ENCODE data around the gene TRAFD1.
"Not testable (repeated sequence)": the region's sequence is repeated elsewhere in the genome, so short reads cannot be mapped to it uniquely, and the experiment has no call there.

Gene TRAFD1, protein sequence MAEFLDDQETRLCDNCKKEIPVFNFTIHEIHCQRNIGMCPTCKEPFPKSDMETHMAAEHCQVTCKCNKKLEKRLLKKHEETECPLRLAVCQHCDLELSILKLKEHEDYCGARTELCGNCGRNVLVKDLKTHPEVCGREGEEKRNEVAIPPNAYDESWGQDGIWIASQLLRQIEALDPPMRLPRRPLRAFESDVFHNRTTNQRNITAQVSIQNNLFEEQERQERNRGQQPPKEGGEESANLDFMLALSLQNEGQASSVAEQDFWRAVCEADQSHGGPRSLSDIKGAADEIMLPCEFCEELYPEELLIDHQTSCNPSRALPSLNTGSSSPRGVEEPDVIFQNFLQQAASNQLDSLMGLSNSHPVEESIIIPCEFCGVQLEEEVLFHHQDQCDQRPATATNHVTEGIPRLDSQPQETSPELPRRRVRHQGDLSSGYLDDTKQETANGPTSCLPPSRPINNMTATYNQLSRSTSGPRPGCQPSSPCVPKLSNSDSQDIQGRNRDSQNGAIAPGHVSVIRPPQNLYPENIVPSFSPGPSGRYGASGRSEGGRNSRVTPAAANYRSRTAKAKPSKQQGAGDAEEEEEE

DNA sequence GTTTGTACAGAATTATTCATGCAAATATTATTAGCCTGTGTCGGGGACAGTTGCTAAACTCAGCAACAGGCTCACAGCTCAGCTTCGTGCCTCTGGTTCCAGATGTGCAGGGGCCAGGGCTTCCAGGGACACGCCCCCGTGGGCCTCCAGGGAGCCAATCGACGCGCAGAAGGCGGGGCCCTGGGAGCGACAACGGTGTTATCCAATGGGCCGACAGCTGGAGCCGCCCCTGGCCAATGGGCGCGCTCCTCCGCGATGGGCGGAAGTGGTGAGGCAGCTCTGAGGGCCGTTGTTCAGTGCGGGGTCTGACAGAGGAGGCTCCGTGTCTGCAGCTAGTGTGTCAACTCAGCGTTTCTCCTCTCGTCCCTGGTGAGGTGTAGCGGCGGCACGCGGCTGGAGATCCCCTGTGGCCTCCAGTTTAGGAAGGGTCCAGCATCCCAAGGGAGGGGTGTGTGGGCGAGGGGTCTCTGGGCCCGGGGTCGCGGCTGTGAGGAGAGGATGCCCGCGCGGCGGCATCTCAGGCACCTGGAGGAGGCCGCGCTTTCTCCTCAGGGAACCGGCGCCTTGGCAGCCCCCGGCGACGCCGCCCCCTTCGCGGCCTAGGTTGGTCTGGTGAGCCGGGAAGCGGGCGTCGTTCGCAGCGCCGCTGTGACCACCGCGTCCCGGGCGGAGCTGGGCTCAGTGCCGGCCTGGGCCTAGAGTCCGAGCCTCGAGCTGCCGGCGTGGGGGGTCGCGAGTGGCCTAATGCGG, at the start of gene TRAFD1:
Gene TRAFD1 (plus strand): TSS at position 311 of the 750 bp plus-strand sequence. CDS start 4,963 bp downstream, outside the sequence.
- Histone ChIP-seq H3K27me3 (ENCODE audit: control insufficient read depth, insufficient read depth, low read length) (no peaks in the 10 kb centered on the region), H3K36me3 (ENCODE audit: control insufficient read depth, insufficient read depth, low read length) (no peaks in the 10 kb centered on the region), H3K27ac (ENCODE audit: low read depth, low read length) (no peak within 1 kb of the TSS; the same call in 1 of the 2 replicates), H3K4me1 (ENCODE audit: control insufficient read depth, insufficient read depth, low read length) (peaks cover 15% of the 10 kb centered on the region), H3K9me3 (ENCODE audit: control insufficient read depth, insufficient read depth, low read depth, low read length) (no peaks in the 10 kb centered on the region), H3K9ac (ENCODE audit: low read length) (peak within 1 kb of the TSS; percentile 77), H3K4me3 (ENCODE audit: low read depth, low read length) (peak within 1 kb of the TSS; percentile 78)

DNA sequence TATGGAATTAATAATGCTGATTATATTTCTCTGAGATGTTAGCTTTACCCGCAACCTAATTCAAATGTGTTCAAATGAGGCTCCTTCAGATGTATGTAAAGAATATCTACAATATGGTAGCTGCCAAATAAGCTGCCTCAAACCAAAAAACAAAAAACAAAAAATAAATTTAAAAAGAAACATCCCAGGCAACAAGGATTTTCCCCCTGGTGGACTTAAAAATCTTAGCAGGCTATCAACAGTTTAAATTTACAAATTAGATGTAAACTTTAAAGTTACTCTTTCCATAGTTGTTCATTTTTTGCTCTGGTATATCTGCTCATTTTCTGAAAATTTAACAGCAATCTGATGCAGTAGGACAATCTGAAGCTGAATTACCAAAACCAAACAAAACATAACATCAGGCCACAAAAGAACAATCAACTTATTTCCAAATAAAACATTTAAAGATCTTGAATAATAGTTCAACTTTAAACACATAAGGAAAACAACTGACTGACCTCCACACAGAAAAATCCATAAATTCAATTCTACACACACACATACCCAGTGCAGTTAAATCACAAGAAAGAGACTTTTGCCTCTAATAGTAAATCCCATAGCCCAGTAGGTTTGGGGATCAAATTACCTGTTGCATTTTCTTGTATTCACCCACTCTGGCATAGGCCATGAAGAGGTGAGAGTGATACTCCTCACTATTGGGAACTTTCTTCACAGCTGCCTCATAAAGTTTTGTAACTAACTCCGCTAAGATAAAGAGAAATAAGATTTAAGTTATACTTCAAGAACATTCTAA, 38.1 kb upstream of the TRAFD1 start:
- H3K9me3 ChIP-seq (ENCODE audit: control insufficient read depth, insufficient read depth, low read depth, low read length): no peaks in the 10 kb centered on the region
- H3K9ac ChIP-seq (ENCODE audit: low read length): no peak overlapping the region
- no peak overlapping the region for H3K27ac ChIP-seq (ENCODE audit: low read depth, low read length)
- H3K27me3 ChIP-seq (ENCODE audit: control insufficient read depth, insufficient read depth, low read length): no peaks in the 10 kb centered on the region
- 0 out of 2 replicates have a peak, but pooled peaks cover 3% of the 10 kb centered on the region for H3K4me1 ChIP-seq (ENCODE audit: control insufficient read depth, insufficient read depth, low read length)
- peaks cover 76% of the 10 kb centered on the region for H3K36me3 ChIP-seq (ENCODE audit: control insufficient read depth, insufficient read depth, low read length)
- no peak overlapping the region for H3K4me3 ChIP-seq (ENCODE audit: low read depth, low read length)

DNA sequence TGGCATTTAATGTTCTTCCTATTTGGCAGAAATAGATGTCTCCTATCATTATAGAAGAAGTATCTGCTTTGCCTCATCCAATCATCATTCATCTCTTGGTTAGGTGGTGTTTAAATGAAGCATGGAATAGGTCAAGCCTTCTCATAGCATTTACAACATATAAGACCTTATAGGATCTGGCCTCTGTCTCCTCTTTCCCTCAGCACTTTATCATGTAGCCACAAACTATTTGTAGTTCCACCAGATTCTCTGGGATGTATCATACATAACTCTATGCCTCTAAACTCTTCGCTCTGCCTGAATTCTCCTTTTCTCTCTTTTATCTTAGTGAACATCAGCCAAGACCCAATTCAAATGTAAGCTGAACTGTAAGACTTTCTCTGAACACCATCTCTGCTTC, 37.5 kb upstream of the TRAFD1 start:
- Histone ChIP-seq H3K4me3 (ENCODE audit: low read depth, low read length) (no peak overlapping the region), H3K9ac (ENCODE audit: low read length) (no peak overlapping the region), H3K4me1 (ENCODE audit: control insufficient read depth, insufficient read depth, low read length) (0 out of 2 replicates have a peak, but pooled peaks cover 3% of the 10 kb centered on the region), H3K36me3 (ENCODE audit: control insufficient read depth, insufficient read depth, low read length) (peaks cover 79% of the 10 kb centered on the region), H3K27me3 (ENCODE audit: control insufficient read depth, insufficient read depth, low read length) (no peaks in the 10 kb centered on the region), H3K27ac (ENCODE audit: low read depth, low read length) (no peak overlapping the region), H3K9me3 (ENCODE audit: control insufficient read depth, insufficient read depth, low read depth, low read length) (no peaks in the 10 kb centered on the region)

DNA sequence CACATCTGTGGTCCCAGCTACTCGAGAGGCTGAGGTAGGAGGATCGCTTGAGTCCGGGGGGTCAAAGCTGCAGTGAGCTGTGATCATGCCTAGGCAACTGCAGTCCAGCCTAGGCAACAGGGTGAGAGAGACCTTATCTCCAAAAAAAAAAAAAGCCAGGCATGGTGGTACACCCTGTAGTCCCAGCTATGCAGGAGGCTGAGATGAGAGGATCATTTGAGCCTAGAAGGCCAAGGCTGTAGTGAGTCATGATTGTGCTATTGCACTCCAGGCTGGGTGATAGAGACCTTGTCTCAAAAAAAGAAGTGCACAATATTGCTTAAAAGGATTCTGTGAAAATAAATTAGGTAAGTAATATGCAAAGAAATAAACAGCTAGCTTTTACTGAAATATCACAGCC, 33.8 kb upstream of the TRAFD1 start:
- Histone ChIP-seq H3K36me3 (ENCODE audit: control insufficient read depth, insufficient read depth, low read length) (peaks cover 74% of the 10 kb centered on the region), H3K9me3 (ENCODE audit: control insufficient read depth, insufficient read depth, low read depth, low read length) (no peaks in the 10 kb centered on the region), H3K4me3 (ENCODE audit: low read depth, low read length) (no peak overlapping the region), H3K27ac (ENCODE audit: low read depth, low read length) (no peak overlapping the region), H3K27me3 (ENCODE audit: control insufficient read depth, insufficient read depth, low read length) (no peaks in the 10 kb centered on the region), H3K4me1 (ENCODE audit: control insufficient read depth, insufficient read depth, low read length) (0 out of 2 replicates have a peak, but pooled peaks cover 3% of the 10 kb centered on the region), H3K9ac (ENCODE audit: low read length) (no peak overlapping the region)

DNA sequence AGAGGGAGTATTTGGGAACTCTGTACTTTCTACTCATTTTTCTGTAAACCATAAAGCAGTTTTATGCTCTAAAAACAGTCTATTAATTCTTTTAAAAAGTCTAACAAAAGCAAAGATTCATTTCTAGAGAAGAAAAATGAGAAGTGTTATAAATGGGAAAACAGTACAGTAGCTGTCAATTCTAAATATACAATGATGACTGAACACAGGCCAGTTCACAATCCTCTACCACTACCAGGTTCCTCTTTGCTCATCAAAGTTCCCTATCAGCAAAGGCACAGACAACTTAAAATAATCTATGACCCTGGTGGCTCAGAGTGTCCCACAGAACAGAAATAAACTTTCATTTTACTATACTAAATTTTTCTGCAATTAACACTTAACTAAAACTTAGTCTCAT, 29.3 kb upstream of the TRAFD1 start:
- no peak overlapping the region for H3K4me3 ChIP-seq (ENCODE audit: low read depth, low read length)
- no peaks in the 10 kb centered on the region for H3K9me3 ChIP-seq (ENCODE audit: control insufficient read depth, insufficient read depth, low read depth, low read length)
- no peaks in the 10 kb centered on the region for H3K27me3 ChIP-seq (ENCODE audit: control insufficient read depth, insufficient read depth, low read length)
- peaks cover 70% of the 10 kb centered on the region for H3K36me3 ChIP-seq (ENCODE audit: control insufficient read depth, insufficient read depth, low read length)
- no peaks in the 10 kb centered on the region for H3K4me1 ChIP-seq (ENCODE audit: control insufficient read depth, insufficient read depth, low read length)
- no peak overlapping the region for H3K9ac ChIP-seq (ENCODE audit: low read length)
- no peak overlapping the region for H3K27ac ChIP-seq (ENCODE audit: low read depth, low read length)

DNA sequence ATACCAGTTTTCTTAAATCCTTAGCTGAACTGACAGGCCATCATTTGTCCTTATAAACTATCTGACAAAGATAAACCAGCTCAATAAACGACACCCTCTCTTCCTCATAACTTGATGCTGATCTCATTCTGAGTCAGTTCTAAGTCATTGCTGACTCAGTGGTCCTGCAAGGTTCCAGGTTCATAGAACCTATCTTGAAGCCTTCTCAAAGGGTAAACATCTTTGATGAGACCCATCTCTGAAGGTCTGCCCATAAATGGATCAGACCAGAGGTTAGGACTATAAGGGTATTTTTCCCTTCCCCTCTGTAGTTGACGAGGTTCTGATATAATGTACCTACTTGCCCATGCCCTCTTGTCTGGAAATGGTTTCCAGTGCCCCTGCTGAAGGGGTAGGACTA, 28.7 kb upstream of the TRAFD1 start:
- H3K4me3 ChIP-seq (ENCODE audit: low read depth, low read length): no peak overlapping the region
- no peaks in the 10 kb centered on the region for H3K27me3 ChIP-seq (ENCODE audit: control insufficient read depth, insufficient read depth, low read length)
- no peak overlapping the region for H3K27ac ChIP-seq (ENCODE audit: low read depth, low read length)
- peaks cover 70% of the 10 kb centered on the region for H3K36me3 ChIP-seq (ENCODE audit: control insufficient read depth, insufficient read depth, low read length)
- no peaks in the 10 kb centered on the region for H3K4me1 ChIP-seq (ENCODE audit: control insufficient read depth, insufficient read depth, low read length)
- no peak overlapping the region for H3K9ac ChIP-seq (ENCODE audit: low read length)
- H3K9me3 ChIP-seq (ENCODE audit: control insufficient read depth, insufficient read depth, low read depth, low read length): no peaks in the 10 kb centered on the region

DNA sequence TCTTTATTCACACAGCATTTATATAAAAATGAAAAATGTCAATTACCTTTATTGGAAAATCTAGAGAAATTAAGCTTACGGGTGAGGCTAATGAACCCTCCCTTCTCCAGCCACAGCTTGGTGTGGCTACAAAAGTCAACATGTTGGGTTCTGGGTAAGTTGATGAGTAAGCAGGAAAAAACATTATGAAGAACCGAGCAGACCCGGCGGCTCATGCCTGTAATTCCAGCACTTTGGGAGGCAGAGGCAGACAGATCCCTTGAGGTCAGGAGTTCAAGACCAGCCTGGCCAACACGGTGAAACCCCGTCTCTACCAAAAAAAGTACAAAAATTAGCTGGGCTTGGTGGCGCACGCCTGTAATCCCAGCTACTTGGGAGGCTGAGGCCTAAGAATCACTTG, 27.7 kb upstream of the TRAFD1 start:
- H3K27me3 ChIP-seq (ENCODE audit: control insufficient read depth, insufficient read depth, low read length): no peaks in the 10 kb centered on the region
- H3K36me3 ChIP-seq (ENCODE audit: control insufficient read depth, insufficient read depth, low read length): peaks cover 60% of the 10 kb centered on the region
- H3K9ac ChIP-seq (ENCODE audit: low read length): no peak overlapping the region
- H3K27ac ChIP-seq (ENCODE audit: low read depth, low read length): no peak overlapping the region
- no peaks in the 10 kb centered on the region for H3K9me3 ChIP-seq (ENCODE audit: control insufficient read depth, insufficient read depth, low read depth, low read length)
- H3K4me1 ChIP-seq (ENCODE audit: control insufficient read depth, insufficient read depth, low read length): no peaks in the 10 kb centered on the region
- no peak overlapping the region for H3K4me3 ChIP-seq (ENCODE audit: low read depth, low read length)

DNA sequence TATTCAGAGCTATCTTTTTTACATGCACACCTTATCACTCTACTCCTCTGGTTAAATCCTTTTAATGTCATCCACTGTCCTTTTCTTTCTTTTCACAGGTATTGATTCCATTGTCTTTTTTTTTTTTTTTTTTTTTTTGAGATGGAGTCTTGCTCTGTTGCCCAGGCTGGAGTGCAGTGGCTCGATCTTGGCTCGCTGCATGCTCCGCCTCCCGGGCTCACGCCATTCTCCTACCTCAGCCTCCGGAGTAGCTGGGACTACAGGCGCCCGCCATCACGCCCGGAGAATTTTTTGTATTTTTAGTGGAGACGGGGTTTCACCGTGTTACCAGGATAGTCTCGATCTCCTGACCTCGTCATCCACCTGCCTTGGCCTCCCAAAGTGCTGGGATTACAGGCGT, 24.9 kb upstream of the TRAFD1 start:
- peaks cover 13% of the 10 kb centered on the region for H3K4me1 ChIP-seq (ENCODE audit: control insufficient read depth, insufficient read depth, low read length)
- H3K4me3 ChIP-seq (ENCODE audit: low read depth, low read length); H3K9ac ChIP-seq (ENCODE audit: low read length); H3K27me3 ChIP-seq (ENCODE audit: control insufficient read depth, insufficient read depth, low read length); H3K27ac ChIP-seq (ENCODE audit: low read depth, low read length); H3K9me3 ChIP-seq (ENCODE audit: control insufficient read depth, insufficient read depth, low read depth, low read length): not testable (repeated sequence)
- peaks cover 59% of the 10 kb centered on the region for H3K36me3 ChIP-seq (ENCODE audit: control insufficient read depth, insufficient read depth, low read length)

DNA sequence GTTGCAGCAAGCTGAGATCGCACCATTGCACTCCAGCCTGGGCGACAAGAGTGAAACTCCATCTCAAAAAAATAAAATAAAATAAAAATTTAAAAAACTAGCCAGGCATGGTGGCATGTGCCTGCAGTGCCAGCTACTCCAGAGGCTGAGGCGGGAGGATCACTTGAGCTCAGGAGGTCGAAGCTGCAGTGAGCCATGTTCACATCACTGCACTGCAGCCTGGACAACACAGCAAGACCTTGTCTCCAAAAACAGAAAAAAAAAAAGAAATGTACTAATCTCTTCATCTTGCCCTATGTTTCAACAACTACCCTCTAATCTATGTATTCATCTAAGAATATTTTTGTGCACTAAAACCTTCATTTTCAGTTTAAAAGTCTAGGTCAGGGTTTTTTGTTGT, 23.2 kb upstream of the TRAFD1 start:
- Histone ChIP-seq H3K36me3 (ENCODE audit: control insufficient read depth, insufficient read depth, low read length) (peaks cover 53% of the 10 kb centered on the region), H3K27ac (ENCODE audit: low read depth, low read length) (no peak overlapping the region), H3K27me3 (ENCODE audit: control insufficient read depth, insufficient read depth, low read length) (no peaks in the 10 kb centered on the region), H3K4me1 (ENCODE audit: control insufficient read depth, insufficient read depth, low read length) (peaks cover 22% of the 10 kb centered on the region), H3K9ac (ENCODE audit: low read length) (no peak overlapping the region), H3K9me3 (ENCODE audit: control insufficient read depth, insufficient read depth, low read depth, low read length) (no peaks in the 10 kb centered on the region), H3K4me3 (ENCODE audit: low read depth, low read length) (no peak overlapping the region)

DNA sequence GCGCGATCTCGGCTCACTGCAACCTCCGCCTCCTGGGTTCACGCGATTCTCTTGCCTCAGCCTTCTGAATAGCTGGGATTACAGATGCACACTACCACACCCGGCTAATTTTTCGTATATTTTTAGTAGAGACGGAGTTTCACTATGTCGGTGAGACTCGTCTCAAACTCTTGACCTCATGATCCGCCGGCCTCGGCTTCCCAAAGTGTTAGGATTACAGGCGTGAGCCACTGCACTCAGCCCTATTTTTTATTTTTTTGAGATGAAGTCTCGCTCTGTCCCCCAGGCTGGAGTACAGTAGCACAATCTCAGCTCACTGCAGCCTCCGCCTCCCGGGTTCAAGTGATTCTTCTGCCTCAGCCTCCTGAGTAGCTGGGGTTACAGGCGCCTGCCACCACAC, 22.6 kb upstream of the TRAFD1 start:
- H3K36me3 ChIP-seq (ENCODE audit: control insufficient read depth, insufficient read depth, low read length): peaks cover 50% of the 10 kb centered on the region

More for the DNA sequence above, 22.6 kb upstream of the TRAFD1 start:
- not testable (repeated sequence) for H3K27me3 ChIP-seq (ENCODE audit: control insufficient read depth, insufficient read depth, low read length); H3K4me3 ChIP-seq (ENCODE audit: low read depth, low read length); H3K27ac ChIP-seq (ENCODE audit: low read depth, low read length); H3K9me3 ChIP-seq (ENCODE audit: control insufficient read depth, insufficient read depth, low read depth, low read length); H3K9ac ChIP-seq (ENCODE audit: low read length)
- peaks cover 28% of the 10 kb centered on the region for H3K4me1 ChIP-seq (ENCODE audit: control insufficient read depth, insufficient read depth, low read length)
